DMS79 treated with DMSO at 0.1 percent for 48 hours (cell line): ENCODE results near the gene TTC22.

Source experiments
- DNase-seq: peaks from one replicate; lab custom pipeline; 2025; lab: John Stamatoyannopoulos, UW

TTC22 gene

GRCh38 chr1:54808443-54809207 is 7.5 kb upstream of the TTC22 start:
- DNase-seq, result no peak

- no peak for DNase-seq
Observed at GRCh38 chr1:54807756-54808155, 6.6 kb upstream of the TTC22 start.

- DNase-seq, result no peak
Observed at GRCh38 chr1:54806931-54807611, 5.9 kb upstream of the TTC22 start.

- DNase-seq, result no peak
Observed at GRCh38 chr1:54805981-54806381, 4.9 kb upstream of the TTC22 start.

GRCh38 chr1:54805466-54805865 is 4.3 kb upstream of the TTC22 start:
- DNase-seq, result no peak

GRCh38 chr1:54804471-54805132 is 3.5 kb upstream of the TTC22 start:
- no peak for DNase-seq

GRCh38 chr1:54803761-54804470 is 2.8 kb upstream of the TTC22 start:
- DNase-seq, result no peak

- peak; percentile 17 for DNase-seq
Observed at GRCh38 chr1:54800041-54800898, 853 bp downstream of the TTC22 start.

GRCh38 chr1:54798769-54799641 is 2.1 kb downstream of the TTC22 start:
- peak; percentile 17 for DNase-seq

GRCh38 chr1:54798206-54798605 is 2.9 kb downstream of the TTC22 start:
- DNase-seq, result no peak

GRCh38 chr1:54796902-54797301 is 4.2 kb downstream of the TTC22 start:
- no peak for DNase-seq

- DNase-seq, result no peak
Observed at GRCh38 chr1:54795841-54796468, 5.2 kb downstream of the TTC22 start.

GRCh38 chr1:54795356-54795665 is 5.8 kb downstream of the TTC22 start:
- DNase-seq, result no peak

GRCh38 chr1:54794451-54795355 is 6.4 kb downstream of the TTC22 start:
- DNase-seq, result no peak

- DNase-seq, result peak; percentile 48
Observed at GRCh38 chr1:54792686-54793282, 8.3 kb downstream of the TTC22 start.

GRCh38 chr1:54791880-54792522 is 9.1 kb downstream of the TTC22 start:
- DNase-seq, result no peak

GRCh38 chr1:54788459-54788858 is 12.7 kb downstream of the TTC22 start:
- no peak for DNase-seq

- no peak for DNase-seq
Observed at GRCh38 chr1:54787604-54788003, 13.5 kb downstream of the TTC22 start.
